Measurements from ENCODE around the gene FCRL4. TPM values are rescaled to one million over a fixed set of nuclear protein-coding genes. Genes with fewer than 3 reads are reported as not detected.

FCRL4 gene
- total and polyA plus RNA-seq, 10 of the 15 experiments (the other 5 are each of a cell fraction or from before 2014, with no cell fraction given), result 0.09 to 0.44 (median 0.26) TPM; not detected in 1

- Histone ChIP-seq H4K20me1 (ENCODE audit: control insufficient read depth, insufficient read depth) (peaks cover 2% of the 10 kb centered on the region; the same call in 1 of the 2 replicates), H3K27me3 (replicated peaks in 1 of 2; ENCODE audit: control insufficient read depth in 2 of 2, insufficient read depth in 2 of 2, low read length in 1 of 2) (peaks cover 1 to 13% of the 10 kb centered on the region in 2 experiments; a peak in 2 of 4 replicates), H3K9ac (ENCODE audit: control insufficient read depth, insufficient read depth, low read length) (no peak overlapping the region), H3K79me2 (ENCODE audit: control insufficient read depth, insufficient read depth, low read length) (no peaks in the 10 kb centered on the region), H3K4me3 (no peak overlapping the region), H3K4me1 (ENCODE audit: control insufficient read depth, insufficient read depth, low read length) (no peaks in the 10 kb centered on the region), H3K36me3 (ENCODE audit: control insufficient read depth in 2 of 2, insufficient read depth in 2 of 2, low read length in 1 of 2) (no peaks in the 10 kb centered on the region), H3K4me2 (ENCODE audit: control insufficient read depth, insufficient read depth) (no peak overlapping the region), H3K27ac (ENCODE audit: control insufficient read depth, insufficient read depth) (no peak overlapping the region), H2AFZ (ENCODE audit: control insufficient read depth, low read depth, low read length) (no peak overlapping the region), H3K9me3 (replicated peaks; ENCODE audit: control insufficient read depth, insufficient read depth, low read length) (peaks cover 4% of the 10 kb centered on the region; the same call in 1 of the 3 replicates)
- DNase-seq (ENCODE audit: low read depth, low spot score) (no peak), ATAC-seq (peak; percentile 61), FAIRE-seq (peak; percentile 66)
- BruUV-seq (replicated peaks), result no TSS peak
- in situ Hi-C loops (cut with MboI), result no loop called here
- intact Hi-C loops (cut with micrococcal nuclease; ENCODE audit: unreplicated experiment), result loop anchor here (10.0 kb wide), 1 partner anchor 279 kb away; no protein-coding TSS in a partner anchor
- CTCF ChIA-PET, result interaction anchor here (1.4 to 3.7 kb wide), 4 partner anchors 9 to 105 kb away, joined by 3 to 24 read pairs (median 4); no protein-coding TSS in a partner anchor
- RAD21 ChIA-PET (ENCODE audit: unreplicated experiment), result no interaction called here
- POLR2A ChIA-PET, result no interaction called here
- WGBS (ENCODE audit: insufficient coverage, insufficient replicate concordance, low lambda C conversion rate, missing lambda C conversion rate), result 38% methylated on average over 4 of the region's 4 CpGs
- SMC1A ChIA-PET (ENCODE audit: uncharacterized antibody, unreplicated experiment), result interaction anchor here (1.1 to 3.9 kb wide), 4 partner anchors 9 to 219 kb away, joined by 3 to 25 read pairs (median 6); no protein-coding TSS in a partner anchor
- TF ChIP-seq RELB (IDR thresholded peaks at IDR 0.05; ENCODE audit: low read depth), result no peak
- peak; percentile 81 for TF ChIP-seq REST (IDR thresholded peaks at IDR 0.05; ENCODE audit: low read depth, low read length)
Observed at GRCh38 chr1:157585984-157586383, 11.9 kb downstream of the FCRL4 start.
